ENCODE data around the gene KRTAP10-2.

KRTAP10-2 gene

DNA sequence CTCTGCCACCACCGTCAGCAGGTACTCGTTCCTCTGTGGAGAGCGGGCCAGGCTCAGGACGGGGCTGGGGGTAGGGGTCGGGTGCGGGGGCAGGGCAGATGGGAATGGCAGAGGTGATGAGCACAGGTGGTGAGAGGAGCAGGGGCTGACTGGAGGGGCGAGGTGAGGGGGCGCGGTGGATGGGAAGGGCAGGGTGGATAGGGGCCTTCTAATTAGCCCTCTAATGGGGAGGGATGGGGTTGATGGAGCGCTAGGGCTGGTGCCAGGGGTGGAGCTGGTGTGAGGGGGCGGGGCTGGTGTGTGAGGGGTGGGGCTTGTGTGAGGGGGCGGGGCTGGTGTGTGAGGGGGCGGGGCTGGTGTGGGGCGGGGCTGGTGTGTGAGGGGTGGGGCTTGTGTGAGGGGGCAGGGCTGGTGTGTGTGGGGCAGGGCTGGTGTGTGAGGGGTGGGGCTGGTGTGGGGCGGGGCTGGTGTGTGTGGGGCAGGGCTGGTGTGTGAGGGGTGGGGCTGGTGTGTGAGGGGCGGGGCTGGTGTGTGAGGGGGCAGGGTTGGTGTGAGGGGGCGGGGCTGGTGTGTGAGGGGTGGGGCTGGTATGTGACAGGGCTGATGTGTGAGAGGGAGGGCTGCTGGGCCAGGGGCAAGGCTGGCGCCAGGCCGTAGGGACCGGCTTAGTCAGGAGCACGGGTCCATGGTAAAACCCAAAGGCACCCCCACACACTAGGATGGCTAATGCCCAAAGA lies 17.2 kb downstream of the KRTAP10-2 start:
- H3K27ac ChIP-seq, result no peak overlapping the region
- no peaks in the 10 kb centered on the region for H3K9me3 ChIP-seq (ENCODE audit: low read depth, low read length)
- no peak for DNase-seq (ENCODE audit: low read depth, low spot score)
- no peak overlapping the region for H3K9ac ChIP-seq (ENCODE audit: insufficient read length)
- no peak overlapping the region for H3K4me3 ChIP-seq
- peaks cover 9% of the 10 kb centered on the region; the same call in 1 of the 2 replicates for H3K36me3 ChIP-seq (ENCODE audit: insufficient read depth, low read length)
- no peak for TF ChIP-seq FOXP2 (optimal IDR thresholded peaks at IDR 0.05; ENCODE audit: control extremely low read depth, extremely low read length, insufficient read depth)
- TF ChIP-seq EZH2 (IDR thresholded peaks at IDR 0.05), result no peak
- TF ChIP-seq POLR2AphosphoS5 (IDR thresholded peaks at IDR 0.05; ENCODE audit: borderline replicate concordance, low read depth, low read length), result no peak

- no peak for DNase-seq (ENCODE audit: low read depth, low spot score)
- no peak for TF ChIP-seq FOXP2 (optimal IDR thresholded peaks at IDR 0.05; ENCODE audit: control extremely low read depth, extremely low read length, insufficient read depth)
- TF ChIP-seq POLR2AphosphoS5 (IDR thresholded peaks at IDR 0.05; ENCODE audit: borderline replicate concordance, low read depth, low read length), result no peak
- TF ChIP-seq EZH2 (IDR thresholded peaks at IDR 0.05), result no peak
- H3K36me3 ChIP-seq (ENCODE audit: insufficient read depth, low read length), result peaks cover 10% of the 10 kb centered on the region; the same call in 1 of the 2 replicates
- H3K4me3 ChIP-seq, result no peak overlapping the region
- no peak overlapping the region for H3K27ac ChIP-seq
- H3K9me3 ChIP-seq (ENCODE audit: low read depth, low read length), result no peaks in the 10 kb centered on the region
- H3K9ac ChIP-seq (ENCODE audit: insufficient read length), result no peak overlapping the region
Observed at GRCh38 chr21:44533121-44533890, 18.0 kb downstream of the KRTAP10-2 start.

- DNase-seq (ENCODE audit: low read depth, low spot score), result no peak
- Histone ChIP-seq H3K9ac (ENCODE audit: insufficient read length) (no peak overlapping the region), H3K9me3 (ENCODE audit: low read depth, low read length) (no peaks in the 10 kb centered on the region), H3K4me3 (no peak overlapping the region), H3K27ac (no peak overlapping the region), H3K36me3 (ENCODE audit: insufficient read depth, low read length) (peaks cover 16% of the 10 kb centered on the region; the same call in 1 of the 2 replicates)
- TF ChIP-seq EZH2 (IDR thresholded peaks at IDR 0.05), result no peak
- no peak for TF ChIP-seq POLR2AphosphoS5 (IDR thresholded peaks at IDR 0.05; ENCODE audit: borderline replicate concordance, low read depth, low read length)
- no peak for TF ChIP-seq FOXP2 (optimal IDR thresholded peaks at IDR 0.05; ENCODE audit: control extremely low read depth, extremely low read length, insufficient read depth)
Observed at GRCh38 chr21:44532712-44533111, 18.6 kb downstream of the KRTAP10-2 start.

- Histone ChIP-seq H3K9ac (ENCODE audit: insufficient read length) (no peak overlapping the region), H3K4me3 (no peak overlapping the region), H3K27ac (no peak overlapping the region), H3K36me3 (ENCODE audit: insufficient read depth, low read length) (peaks cover 22% of the 10 kb centered on the region; the same call in 1 of the 2 replicates), H3K9me3 (ENCODE audit: low read depth, low read length) (no peaks in the 10 kb centered on the region)
- no peak for TF ChIP-seq POLR2AphosphoS5 (IDR thresholded peaks at IDR 0.05; ENCODE audit: borderline replicate concordance, low read depth, low read length)
- TF ChIP-seq EZH2 (IDR thresholded peaks at IDR 0.05), result no peak
- TF ChIP-seq FOXP2 (optimal IDR thresholded peaks at IDR 0.05; ENCODE audit: control extremely low read depth, extremely low read length, insufficient read depth), result no peak
- DNase-seq (ENCODE audit: low read depth, low spot score), result no peak
Observed at GRCh38 chr21:44531606-44532564, 19.4 kb downstream of the KRTAP10-2 start.

DNA sequence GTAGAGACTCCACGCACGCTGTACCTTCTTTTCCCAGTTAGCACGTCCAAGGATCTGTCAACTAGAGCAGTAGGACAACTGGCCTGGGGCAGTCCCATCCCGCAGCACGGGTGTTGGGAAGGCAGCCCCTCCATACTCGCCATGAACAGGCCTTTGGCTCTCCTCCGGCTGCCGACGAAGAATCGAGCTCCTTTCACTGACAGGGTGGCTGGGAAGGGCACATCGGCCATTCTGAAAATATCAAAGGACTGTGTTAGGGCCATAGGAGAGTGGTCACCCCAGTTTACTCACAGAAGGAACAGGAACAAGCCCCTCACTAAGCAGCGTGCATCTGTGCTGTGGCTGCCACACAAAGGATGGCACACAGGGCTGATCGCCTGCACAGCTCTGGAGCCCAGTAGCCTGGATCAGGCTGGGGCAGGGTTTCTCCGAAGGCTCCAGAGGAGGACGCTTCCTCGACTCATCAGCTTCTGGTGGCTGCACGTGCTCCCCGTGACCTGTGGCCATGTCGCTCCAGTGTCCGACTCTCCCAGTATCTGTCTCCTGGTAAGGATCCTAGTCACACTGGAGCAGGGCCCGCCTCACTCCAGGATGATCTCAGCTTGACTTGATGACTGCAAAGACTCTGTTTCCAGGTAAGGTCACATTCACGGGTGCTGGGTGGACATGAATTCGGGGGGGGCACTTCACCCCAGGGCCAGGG lies 20.3 kb downstream of the KRTAP10-2 start:
- no peak overlapping the region for H3K27ac ChIP-seq
- no peak overlapping the region for H3K9ac ChIP-seq (ENCODE audit: insufficient read length)
- TF ChIP-seq EZH2 (IDR thresholded peaks at IDR 0.05) (no peak), POLR2AphosphoS5 (IDR thresholded peaks at IDR 0.05; ENCODE audit: borderline replicate concordance, low read depth, low read length) (no peak), FOXP2 (optimal IDR thresholded peaks at IDR 0.05; ENCODE audit: control extremely low read depth, extremely low read length, insufficient read depth) (no peak)
- H3K9me3 ChIP-seq (ENCODE audit: low read depth, low read length), result no peaks in the 10 kb centered on the region
- DNase-seq (ENCODE audit: low read depth, low spot score), result no peak
- H3K4me3 ChIP-seq, result no peak overlapping the region
- peaks cover 30% of the 10 kb centered on the region; the same call in 1 of the 2 replicates for H3K36me3 ChIP-seq (ENCODE audit: insufficient read depth, low read length)

DNA sequence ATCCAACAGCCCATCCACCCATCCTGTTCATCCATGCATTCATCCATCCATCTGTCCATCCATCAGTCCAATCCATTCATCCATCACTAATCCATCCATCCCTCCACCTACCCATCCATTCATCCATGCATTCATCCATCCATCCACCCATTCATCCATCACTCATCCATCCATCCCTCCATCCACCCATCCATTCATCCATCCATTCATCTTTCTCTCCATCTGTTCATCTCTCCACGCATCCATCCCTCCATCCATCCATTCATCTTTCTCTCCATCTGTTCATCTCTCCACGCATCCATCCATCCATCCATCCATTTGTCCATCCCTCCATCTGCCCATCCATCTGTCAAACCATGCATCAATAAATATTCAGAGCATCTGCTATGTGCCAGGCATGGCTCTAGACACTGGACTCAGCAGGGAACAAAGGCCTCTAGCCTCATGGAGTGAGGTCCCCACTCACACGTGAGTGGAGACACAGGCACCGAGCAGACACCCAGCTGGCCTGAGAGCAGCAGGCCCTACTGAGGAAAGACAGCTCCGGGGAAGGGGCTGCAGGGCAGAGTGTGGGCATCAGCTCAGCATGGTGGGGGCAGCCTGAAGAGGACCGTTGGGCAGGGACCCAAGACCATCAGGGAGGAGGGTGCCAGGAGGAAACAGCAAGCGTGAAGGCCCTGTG lies 20.9 kb downstream of the KRTAP10-2 start:
- Histone ChIP-seq H3K36me3 (ENCODE audit: insufficient read depth, low read length) (peaks cover 37% of the 10 kb centered on the region), H3K9ac (ENCODE audit: insufficient read length) (no peak overlapping the region), H3K27ac (no peak overlapping the region), H3K4me3 (no peak overlapping the region), H3K9me3 (ENCODE audit: low read depth, low read length) (no peaks in the 10 kb centered on the region)
- no peak for DNase-seq (ENCODE audit: low read depth, low spot score)
- TF ChIP-seq POLR2AphosphoS5 (IDR thresholded peaks at IDR 0.05; ENCODE audit: borderline replicate concordance, low read depth, low read length) (no peak), FOXP2 (optimal IDR thresholded peaks at IDR 0.05; ENCODE audit: control extremely low read depth, extremely low read length, insufficient read depth) (no peak), EZH2 (IDR thresholded peaks at IDR 0.05) (no peak)
